Activated naive CD8-positive, alpha-beta T cell treated with anti-CD3 and anti-CD28 coated beads, Interleukin-2, amount 10 ng/mL, durations not matched to agents 7 days and 5 days (primary cell): Measurements from ENCODE around the gene POMGNT2. TPM values are rescaled to one million over a fixed set of nuclear protein-coding genes. Genes with fewer than 3 reads are reported as not detected.

Source experiments
- ATAC-seq: fragments of 150-1000 bp; cut with Tn5 transposase; one replicate; pipeline ENCODE4 v1.10.0; 2021; ENCODE audit warnings: low read depth, moderate library complexity
- POLR2A ChIA-PET: fragments of 350-600 bp; sonication (Branson Sonifier 250); formaldehyde crosslinking; loops from one replicate; lab custom pipeline; 2021; ENCODE audit warnings: antibody characterized with exemption; lab: Charles Lee
- DNase-seq: peaks from one replicate; pipeline ENCODE4 v3.0.0; 2021
- H3K27ac Mint-ChIP-seq: one replicate; pipeline ENCODE4 v1.8.0; 2022; ENCODE audit warnings: mild to moderate bottlenecking, mixed read lengths
- H3K27me3 Mint-ChIP-seq: one replicate; pipeline ENCODE4 v1.8.0; 2022; ENCODE audit warnings: mild to moderate bottlenecking, moderate library complexity, mixed read lengths
- H3K36me3 Mint-ChIP-seq: one replicate; pipeline ENCODE4 v1.8.0; 2021; ENCODE audit warnings: mild to moderate bottlenecking, mixed read lengths
- H3K4me1 Mint-ChIP-seq: one replicate; pipeline ENCODE4 v1.8.0; 2021; ENCODE audit warnings: mixed read lengths
- H3K4me3 Mint-ChIP-seq: one replicate; pipeline ENCODE4 v1.8.0; 2022; ENCODE audit warnings: mild to moderate bottlenecking, moderate library complexity, mixed read lengths
- H3K9me3 Mint-ChIP-seq: one replicate; pipeline ENCODE4 v1.8.0; 2021; ENCODE audit warnings: mixed read lengths
- total RNA-seq, 2 experiments: library from RNA; stranded (reverse); gene quantifications; one replicate each; pipeline ENCODE4 v1.2.3, GENCODE V29; 2021

The POMGNT2 gene
- total RNA-seq, 2 experiments from 2014 or later, result 7.6 to 8.8 TPM

DNA sequence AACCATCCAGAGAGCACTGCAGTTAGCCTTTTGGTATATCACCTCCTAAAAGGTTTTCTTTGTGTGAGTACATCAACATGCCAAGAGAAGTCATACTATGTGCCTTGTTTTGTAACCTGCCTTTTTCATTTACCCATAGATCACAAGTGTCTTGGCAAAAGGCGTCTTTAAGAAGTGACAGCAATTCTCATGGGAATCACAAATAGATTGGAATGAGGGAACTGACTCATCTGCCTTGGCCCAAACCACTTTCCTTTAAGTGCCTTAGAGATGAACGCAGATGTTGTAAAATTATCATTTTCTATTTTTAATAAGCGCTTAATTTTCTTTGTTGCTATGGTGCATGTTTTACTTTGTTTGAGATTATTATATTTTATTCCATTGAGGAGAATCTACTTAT is 20.7 kb upstream of the POMGNT2 start:
- H3K36me3 Mint-ChIP-seq, result no peaks in the 10 kb centered on the region
- H3K9me3 Mint-ChIP-seq, result peaks cover 1% of the 10 kb centered on the region
- peaks cover 7% of the 10 kb centered on the region for H3K27me3 Mint-ChIP-seq
- ATAC-seq (no peak), DNase-seq (no peak)
- POLR2A ChIA-PET, result no interaction called here
- no peaks in the 10 kb centered on the region for H3K4me1 Mint-ChIP-seq
- no peak overlapping the region for H3K27ac Mint-ChIP-seq
- no peak overlapping the region for H3K4me3 Mint-ChIP-seq

DNA sequence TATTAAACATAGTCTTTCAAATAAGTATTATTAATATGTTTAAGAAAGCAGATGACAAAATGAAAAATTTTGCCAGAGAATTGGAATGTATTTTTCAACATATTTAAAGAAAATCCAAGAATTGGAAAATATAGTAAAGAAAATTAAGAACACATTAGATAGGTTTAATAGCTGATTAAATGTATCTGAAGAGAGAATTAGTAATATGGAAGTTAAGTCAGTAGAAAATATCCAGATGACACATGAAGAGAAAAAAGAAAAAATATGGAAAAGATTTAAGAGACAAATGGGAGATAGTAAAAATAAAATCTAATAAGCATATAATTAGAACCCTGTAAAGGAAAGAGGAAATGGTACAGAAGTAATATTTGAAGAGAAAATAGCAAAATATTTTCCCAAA is 18.0 kb upstream of the POMGNT2 start:
- H3K4me3 Mint-ChIP-seq, result no peak overlapping the region
- no peak overlapping the region for H3K27ac Mint-ChIP-seq
- POLR2A ChIA-PET, result no interaction called here
- H3K36me3 Mint-ChIP-seq, result no peaks in the 10 kb centered on the region
- peaks cover 1% of the 10 kb centered on the region for H3K9me3 Mint-ChIP-seq
- no peaks in the 10 kb centered on the region for H3K4me1 Mint-ChIP-seq
- H3K27me3 Mint-ChIP-seq, result peaks cover 7% of the 10 kb centered on the region
- no peak for ATAC-seq
- no peak for DNase-seq

DNA sequence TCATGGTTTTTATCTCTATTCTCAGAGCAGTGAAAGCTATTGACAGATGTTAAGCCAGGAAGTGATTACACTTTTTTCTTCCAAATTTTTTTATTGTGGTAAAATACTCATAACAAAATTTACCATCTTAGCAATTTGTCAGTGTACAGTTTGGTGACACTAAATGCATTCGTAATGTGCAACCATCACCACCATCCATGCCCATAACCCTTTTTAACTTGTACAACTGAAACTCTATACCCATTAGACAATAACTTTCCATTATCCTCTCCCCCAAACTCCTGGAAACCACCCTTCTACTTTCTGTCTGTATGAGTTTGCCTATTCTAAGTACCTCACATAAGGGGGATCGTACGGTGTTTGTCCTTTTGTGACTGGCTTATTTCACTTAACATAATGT is 15.1 kb upstream of the POMGNT2 start:
- H3K9me3 Mint-ChIP-seq, result peaks cover 1% of the 10 kb centered on the region
- no peaks in the 10 kb centered on the region for H3K36me3 Mint-ChIP-seq
- H3K4me1 Mint-ChIP-seq, result no peaks in the 10 kb centered on the region
- no peak overlapping the region for H3K27ac Mint-ChIP-seq
- H3K27me3 Mint-ChIP-seq, result peaks cover 7% of the 10 kb centered on the region
- POLR2A ChIA-PET, result no interaction called here
- no peak for ATAC-seq
- DNase-seq, result no peak
- no peak overlapping the region for H3K4me3 Mint-ChIP-seq

DNA sequence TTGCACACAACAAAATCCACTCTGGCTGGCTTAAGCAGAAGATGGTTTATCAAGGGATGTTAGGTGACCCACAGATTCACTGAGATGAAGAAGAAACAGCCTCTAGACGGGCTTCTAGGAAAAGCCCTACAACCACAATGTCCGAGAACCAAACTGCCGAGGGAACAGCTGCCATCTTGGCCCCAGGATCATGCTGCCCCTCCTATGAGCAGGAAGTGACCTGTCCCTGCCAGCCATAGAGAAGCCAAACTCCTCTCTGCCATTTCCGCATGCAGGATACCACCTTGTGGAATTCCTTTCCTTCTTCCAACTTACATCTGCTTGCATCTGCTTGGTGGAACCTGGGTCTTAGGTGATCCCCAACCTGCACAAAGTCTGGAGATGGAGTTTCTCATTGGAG is 11.4 kb upstream of the POMGNT2 start:
- Mint-ChIP-seq H3K27me3 (peaks cover 5% of the 10 kb centered on the region), H3K9me3 (no peaks in the 10 kb centered on the region), H3K4me1 (no peaks in the 10 kb centered on the region), H3K27ac (no peak overlapping the region), H3K36me3 (no peaks in the 10 kb centered on the region), H3K4me3 (no peak overlapping the region)
- POLR2A ChIA-PET, result no interaction called here
- no peak for ATAC-seq
- no peak for DNase-seq

DNA sequence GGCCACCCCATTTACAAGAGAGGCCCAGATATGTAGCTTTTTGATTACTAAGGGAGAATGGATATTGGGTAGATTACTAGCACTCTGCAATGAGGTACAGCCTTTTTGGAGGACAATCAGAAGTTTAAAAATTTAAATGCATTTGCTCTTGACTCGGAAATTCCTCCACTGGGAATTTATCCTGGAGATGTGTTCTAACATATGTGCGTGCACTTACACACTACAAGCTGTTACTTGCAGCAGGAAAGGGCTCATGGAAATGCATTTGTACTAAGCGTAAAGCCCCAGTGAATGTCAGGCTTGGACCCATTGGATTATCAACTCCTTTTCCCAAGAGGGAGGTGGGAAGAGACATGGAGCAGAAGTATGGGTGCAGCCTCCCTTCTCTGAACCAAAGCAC is 7.8 kb upstream of the POMGNT2 start:
- H3K4me1 Mint-ChIP-seq, result no peaks in the 10 kb centered on the region
- DNase-seq, result no peak
- peaks cover 5% of the 10 kb centered on the region for H3K27me3 Mint-ChIP-seq
- no peaks in the 10 kb centered on the region for H3K36me3 Mint-ChIP-seq
- H3K9me3 Mint-ChIP-seq, result peaks cover 3% of the 10 kb centered on the region
- ATAC-seq, result no peak
- POLR2A ChIA-PET, result interaction anchor here (1.6 kb wide), 1 partner anchor 9 kb away, joined by 3 read pairs; no protein-coding TSS in a partner anchor
- no peak overlapping the region for H3K4me3 Mint-ChIP-seq
- H3K27ac Mint-ChIP-seq, result no peak overlapping the region

DNA sequence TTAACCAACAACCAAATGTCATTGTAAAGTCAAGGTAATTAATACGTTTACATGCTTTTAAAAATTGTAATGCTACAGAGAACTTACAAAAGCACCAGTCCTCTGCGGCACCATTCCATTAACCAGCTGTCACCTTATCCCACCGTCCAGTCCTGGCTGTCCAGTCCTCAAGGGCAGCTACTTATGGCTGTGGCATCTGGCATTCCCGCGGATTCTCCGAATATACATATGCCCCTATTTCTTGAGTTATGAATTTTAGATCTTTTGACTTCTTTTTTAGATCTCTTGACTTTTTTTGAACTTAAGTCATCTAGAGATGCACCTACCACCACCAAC is 382 bp upstream of the POMGNT2 start:
- Mint-ChIP-seq H3K4me1 (peaks cover 11% of the 10 kb centered on the region), H3K36me3 (no peaks in the 10 kb centered on the region), H3K9me3 (peaks cover 3% of the 10 kb centered on the region), H3K4me3 (peak overlapping the region; percentile 82), H3K27me3 (peaks cover 3% of the 10 kb centered on the region), H3K27ac (no peak overlapping the region)
- POLR2A ChIA-PET, result no interaction called here
- ATAC-seq (no peak), DNase-seq (no peak)

DNA sequence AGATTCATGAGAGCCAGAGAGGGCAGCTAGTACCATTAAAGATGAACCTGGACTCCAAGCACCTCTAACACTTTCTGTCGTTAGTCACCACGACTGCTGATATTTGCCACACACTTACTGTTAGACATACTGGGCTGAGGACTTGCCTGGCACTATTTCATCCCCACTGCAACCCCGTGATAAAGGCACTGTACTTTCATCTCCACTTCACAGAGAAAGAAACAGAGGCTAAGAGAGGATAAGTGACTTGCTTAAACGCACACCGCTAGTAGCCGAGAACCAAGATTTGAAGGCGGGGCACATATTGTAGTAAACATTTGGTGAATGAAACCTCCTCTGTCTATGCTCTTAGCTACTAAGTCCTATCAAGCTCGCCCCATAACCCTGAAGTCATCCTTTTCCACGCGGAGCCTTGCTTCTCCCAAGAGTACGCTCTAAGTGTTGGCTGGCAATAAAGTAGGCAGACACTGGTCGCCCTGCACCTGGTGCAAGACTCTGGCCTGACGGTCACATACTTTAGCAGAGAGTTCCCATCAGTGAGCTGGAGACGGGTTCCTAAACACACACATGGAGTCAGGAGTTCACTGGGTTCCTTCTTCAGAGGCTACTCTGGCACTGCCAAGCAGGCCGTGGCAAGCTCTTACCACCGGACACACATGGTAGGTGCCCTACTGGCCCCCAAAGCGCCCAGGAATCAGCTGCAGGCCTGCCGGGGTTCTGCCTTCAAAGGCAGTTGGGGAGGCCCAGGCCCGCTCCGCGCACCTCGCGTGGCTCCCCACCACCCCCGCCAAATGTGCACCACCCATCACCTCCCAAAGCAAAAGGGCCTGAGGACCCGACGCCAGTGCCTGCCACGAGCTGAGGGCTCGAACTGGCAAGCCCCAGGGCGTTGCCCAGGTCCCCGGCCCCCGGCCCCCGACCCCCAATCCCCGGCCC is 951 bp downstream of the POMGNT2 start:
- POLR2A ChIA-PET, result interaction anchor here (0.8 to 1.1 kb wide), 2 partner anchors 8 to 9 kb away, joined by 3 read pairs; no protein-coding TSS in a partner anchor
- DNase-seq, result peak; percentile 54
- ATAC-seq, result peak; percentile 14
- peaks cover 2% of the 10 kb centered on the region for H3K9me3 Mint-ChIP-seq
- H3K36me3 Mint-ChIP-seq, result no peaks in the 10 kb centered on the region
- H3K4me1 Mint-ChIP-seq, result peaks cover 11% of the 10 kb centered on the region
- H3K4me3 Mint-ChIP-seq, result peak overlapping the region; percentile 74
- H3K27me3 Mint-ChIP-seq, result peaks cover 3% of the 10 kb centered on the region
- no peak overlapping the region for H3K27ac Mint-ChIP-seq

DNA sequence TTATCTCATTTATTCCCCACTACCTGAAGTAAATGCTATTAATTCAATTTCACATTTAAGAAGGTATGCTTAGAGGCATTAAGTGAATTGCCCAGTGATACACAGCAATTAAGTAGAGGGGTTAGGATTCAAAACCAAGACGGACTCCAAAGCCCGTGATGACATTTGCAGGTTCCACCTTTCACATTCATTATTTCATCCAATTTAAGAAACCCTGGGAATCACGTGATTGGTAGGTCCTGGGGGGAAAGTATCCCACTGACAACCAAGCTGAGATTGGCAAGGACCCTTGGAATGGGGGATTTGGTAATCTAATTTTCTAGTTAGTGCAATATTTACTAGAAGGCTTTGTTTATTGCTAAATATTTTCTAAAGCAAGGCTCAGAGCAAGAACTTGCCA is 1.8 kb downstream of the POMGNT2 start:
- peaks cover 3% of the 10 kb centered on the region for H3K27me3 Mint-ChIP-seq
- ATAC-seq, result no peak
- H3K9me3 Mint-ChIP-seq, result no peaks in the 10 kb centered on the region
- no peaks in the 10 kb centered on the region for H3K36me3 Mint-ChIP-seq
- no peak for DNase-seq
- H3K4me1 Mint-ChIP-seq, result peaks cover 11% of the 10 kb centered on the region
- POLR2A ChIA-PET, result interaction anchor here (1.1 kb wide), 1 partner anchor 10 kb away, joined by 3 read pairs; no protein-coding TSS in a partner anchor
- H3K27ac Mint-ChIP-seq, result no peak overlapping the region
- no peak overlapping the region for H3K4me3 Mint-ChIP-seq

DNA sequence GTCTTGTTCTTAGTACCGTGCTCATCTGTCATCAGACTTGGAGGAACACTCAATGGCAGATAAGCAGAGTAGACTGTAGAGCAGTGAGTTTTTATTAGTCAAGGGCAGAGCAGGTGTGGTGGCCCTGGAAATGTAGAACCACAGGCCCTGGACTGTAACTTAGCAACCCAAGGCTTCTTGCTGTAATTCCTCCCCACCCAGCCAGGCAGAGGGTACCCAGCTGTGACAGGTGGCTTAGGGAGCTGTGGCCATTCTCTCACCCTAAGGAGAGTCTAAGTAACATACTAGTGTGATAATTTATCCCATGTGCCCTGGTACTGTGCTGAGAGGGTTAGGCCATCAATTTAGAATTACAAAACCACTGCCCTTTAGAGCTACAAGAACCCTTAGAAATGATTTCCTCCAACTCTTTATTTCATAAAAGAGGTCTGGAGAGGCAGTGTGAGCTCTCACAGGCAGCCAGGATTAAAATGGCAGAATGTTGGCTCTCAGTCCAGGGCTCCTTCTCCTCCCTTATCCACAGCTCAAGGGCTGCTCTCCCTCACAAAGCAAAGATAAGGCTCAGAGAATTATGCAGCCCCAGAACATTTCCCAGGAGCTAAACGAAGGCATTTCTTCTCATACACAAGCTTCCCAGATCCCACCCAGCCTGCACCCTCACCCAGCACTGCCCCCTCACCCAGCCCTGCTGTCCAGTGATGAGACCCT is 3.0 kb downstream of the POMGNT2 start:
- POLR2A ChIA-PET, result interaction anchor here (0.5 kb wide), 1 partner anchor 388 kb away, joined by 3 read pairs; no protein-coding TSS in a partner anchor
- H3K27ac Mint-ChIP-seq, result no peak overlapping the region
- H3K36me3 Mint-ChIP-seq, result no peaks in the 10 kb centered on the region
- peaks cover 3% of the 10 kb centered on the region for H3K27me3 Mint-ChIP-seq
- H3K4me1 Mint-ChIP-seq, result peaks cover 11% of the 10 kb centered on the region
- no peak for DNase-seq
- no peaks in the 10 kb centered on the region for H3K9me3 Mint-ChIP-seq
- no peak for ATAC-seq
- no peak overlapping the region for H3K4me3 Mint-ChIP-seq

DNA sequence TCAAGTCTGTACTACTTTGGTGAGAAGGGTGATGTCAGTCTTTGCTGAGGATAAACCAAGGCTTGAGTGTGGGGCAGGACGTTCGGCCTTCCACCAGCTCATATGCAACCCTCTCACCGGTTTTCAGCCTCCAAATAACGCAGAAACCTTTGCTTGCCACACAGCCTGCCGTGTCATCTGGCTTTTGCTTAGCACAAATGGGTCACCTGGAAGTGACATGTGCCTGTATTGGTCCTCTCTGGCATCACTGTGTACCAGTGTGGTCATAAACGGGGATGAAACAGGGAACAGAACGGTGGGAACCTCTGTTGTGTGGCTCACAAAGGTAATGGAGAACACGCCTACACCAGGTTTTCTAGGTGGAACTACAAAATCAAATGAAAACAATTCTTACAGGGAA is 7.1 kb downstream of the POMGNT2 start:
- Mint-ChIP-seq H3K27me3 (no peaks in the 10 kb centered on the region), H3K4me1 (peaks cover 4% of the 10 kb centered on the region), H3K36me3 (peaks cover 2% of the 10 kb centered on the region), H3K9me3 (no peaks in the 10 kb centered on the region), H3K4me3 (no peak overlapping the region), H3K27ac (no peak overlapping the region)
- ATAC-seq (no peak), DNase-seq (no peak)
- POLR2A ChIA-PET, result no interaction called here

DNA sequence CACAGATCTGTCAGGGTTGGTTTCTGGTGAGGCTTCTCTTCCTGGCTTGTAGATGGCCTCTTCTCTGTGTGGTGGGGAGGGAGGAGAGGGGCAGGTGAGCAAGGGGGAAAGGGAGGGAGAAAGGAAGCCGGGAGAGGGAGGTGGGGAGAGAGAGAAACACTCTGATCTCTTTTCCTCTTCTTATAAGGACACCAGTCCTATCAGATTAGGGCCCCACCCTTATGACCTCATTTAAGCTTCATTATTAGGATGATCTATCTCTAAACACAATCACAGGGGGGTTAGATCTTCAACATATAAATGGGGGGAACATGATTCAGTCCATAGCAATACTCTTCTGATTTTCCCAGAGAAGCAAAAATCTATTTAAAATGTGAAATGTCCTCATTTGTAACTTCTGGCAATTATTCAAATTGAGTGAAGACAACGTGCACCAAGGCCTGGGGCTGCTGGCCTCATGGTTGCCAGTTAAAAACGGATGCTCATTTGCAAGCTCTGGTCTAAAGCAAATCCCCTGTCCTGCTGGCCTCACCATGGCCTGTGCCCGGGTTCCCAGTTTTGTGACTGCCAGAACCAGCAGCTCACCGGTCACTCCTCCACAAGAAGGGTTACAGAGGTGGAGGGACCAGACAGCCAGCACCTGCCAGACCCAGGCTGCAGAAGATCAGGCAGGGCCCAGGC is 8.3 kb downstream of the POMGNT2 start:
- H3K4me1 Mint-ChIP-seq, result peaks cover 4% of the 10 kb centered on the region
- no peaks in the 10 kb centered on the region for H3K9me3 Mint-ChIP-seq
- ATAC-seq (no peak), DNase-seq (no peak)
- no peaks in the 10 kb centered on the region for H3K27me3 Mint-ChIP-seq
- POLR2A ChIA-PET, result interaction anchor here (1.3 kb wide), 1 partner anchor 8 kb away, joined by 3 read pairs; no protein-coding TSS in a partner anchor
- H3K36me3 Mint-ChIP-seq, result peaks cover 2% of the 10 kb centered on the region
- H3K4me3 Mint-ChIP-seq, result no peak overlapping the region
- no peak overlapping the region for H3K27ac Mint-ChIP-seq

DNA sequence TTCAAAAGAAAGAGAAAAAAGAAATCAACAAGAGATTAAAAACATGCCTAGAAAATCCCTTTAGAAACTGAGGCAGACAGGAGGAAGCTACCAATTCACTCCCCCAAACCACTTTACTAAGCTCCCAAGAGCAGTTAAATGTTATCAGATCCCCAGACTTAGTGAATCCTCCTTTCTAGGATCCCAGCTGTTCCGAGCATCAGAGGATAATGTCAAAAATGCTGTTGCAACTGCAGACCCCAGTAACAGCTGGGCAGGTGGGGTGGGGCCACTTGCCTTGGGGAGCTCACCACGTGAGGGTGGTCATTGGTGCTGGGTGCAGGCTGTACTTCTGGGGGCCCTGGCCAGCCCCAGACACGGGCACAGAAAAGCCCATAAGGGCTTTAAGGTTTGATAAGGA is 9.1 kb downstream of the POMGNT2 start:
- no peak for DNase-seq
- H3K9me3 Mint-ChIP-seq, result no peaks in the 10 kb centered on the region
- POLR2A ChIA-PET, result interaction anchor here (1.3 kb wide), 1 partner anchor 8 kb away, joined by 3 read pairs; no protein-coding TSS in a partner anchor
- no peak for ATAC-seq
- no peaks in the 10 kb centered on the region for H3K27me3 Mint-ChIP-seq
- peaks cover 2% of the 10 kb centered on the region for H3K36me3 Mint-ChIP-seq
- peaks cover 4% of the 10 kb centered on the region for H3K4me1 Mint-ChIP-seq
- H3K4me3 Mint-ChIP-seq, result no peak overlapping the region
- H3K27ac Mint-ChIP-seq, result no peak overlapping the region

DNA sequence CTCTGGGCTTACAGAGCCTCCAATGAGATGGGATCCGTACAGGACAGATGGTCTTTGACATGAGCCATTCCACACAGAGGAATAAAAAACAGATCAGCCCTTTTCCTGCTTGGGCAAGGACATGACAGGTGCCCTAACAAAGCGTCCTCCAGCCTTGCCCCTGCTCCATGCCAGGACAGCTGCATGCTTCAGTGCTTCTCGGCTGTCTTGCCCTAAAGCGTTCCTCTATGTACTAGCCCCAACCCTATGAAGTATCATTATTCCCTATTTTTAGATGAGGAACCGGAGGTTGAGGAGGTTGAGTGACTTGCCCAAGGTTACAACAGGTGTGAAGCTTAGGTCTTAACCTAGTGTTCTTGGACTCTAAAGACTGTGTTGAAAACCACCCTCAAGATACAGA is 10.5 kb downstream of the POMGNT2 start:
- H3K4me1 Mint-ChIP-seq, result peaks cover 4% of the 10 kb centered on the region
- no peak overlapping the region for H3K4me3 Mint-ChIP-seq
- H3K9me3 Mint-ChIP-seq, result no peaks in the 10 kb centered on the region
- ATAC-seq (no peak), DNase-seq (no peak)
- H3K27ac Mint-ChIP-seq, result no peak overlapping the region
- no peaks in the 10 kb centered on the region for H3K27me3 Mint-ChIP-seq
- POLR2A ChIA-PET, result no interaction called here
- H3K36me3 Mint-ChIP-seq, result peaks cover 2% of the 10 kb centered on the region
